ENCODE measurements around the gene AVEN.

The AVEN gene

DNA sequence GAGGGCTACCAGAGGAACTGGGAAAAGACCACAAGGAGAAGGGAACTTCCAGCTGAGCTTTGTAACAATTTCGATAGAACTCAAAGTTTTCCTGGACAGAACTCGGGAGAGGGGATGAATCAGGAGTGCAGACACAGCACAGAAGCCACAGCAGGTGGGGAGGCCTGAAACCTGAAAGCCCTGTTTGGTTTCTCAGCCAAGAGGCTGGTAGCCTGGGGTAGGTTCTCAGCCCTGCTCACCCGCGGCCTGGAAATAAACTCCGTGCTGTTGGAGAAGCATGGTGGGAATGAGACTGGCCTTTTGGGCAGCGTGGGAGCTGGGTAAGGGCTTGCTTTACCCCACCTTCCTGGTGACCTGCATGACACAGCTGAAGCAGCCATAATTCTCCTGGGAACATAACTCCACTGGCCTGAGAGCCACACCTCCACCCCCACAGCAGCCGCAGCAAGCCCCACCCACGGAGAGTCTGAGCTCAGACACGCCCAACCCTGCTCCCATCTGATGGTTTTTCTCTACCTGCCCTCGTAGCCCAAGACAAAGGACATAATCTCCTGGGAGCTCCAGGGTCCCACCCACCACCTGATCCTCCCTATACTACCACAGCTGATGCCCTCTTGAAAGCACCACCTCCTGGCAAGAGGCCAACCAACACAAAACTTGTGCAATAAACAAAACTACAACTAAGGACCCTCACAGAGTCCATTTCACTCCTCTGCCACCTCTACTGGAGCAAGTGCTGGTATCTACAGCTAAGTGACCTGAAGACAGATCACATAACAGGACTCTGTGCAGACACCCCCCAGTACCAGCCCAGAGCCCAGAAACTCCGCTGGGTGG is 123.2 kb downstream of the AVEN start:
- TF ChIP-seq, protein P1, sequence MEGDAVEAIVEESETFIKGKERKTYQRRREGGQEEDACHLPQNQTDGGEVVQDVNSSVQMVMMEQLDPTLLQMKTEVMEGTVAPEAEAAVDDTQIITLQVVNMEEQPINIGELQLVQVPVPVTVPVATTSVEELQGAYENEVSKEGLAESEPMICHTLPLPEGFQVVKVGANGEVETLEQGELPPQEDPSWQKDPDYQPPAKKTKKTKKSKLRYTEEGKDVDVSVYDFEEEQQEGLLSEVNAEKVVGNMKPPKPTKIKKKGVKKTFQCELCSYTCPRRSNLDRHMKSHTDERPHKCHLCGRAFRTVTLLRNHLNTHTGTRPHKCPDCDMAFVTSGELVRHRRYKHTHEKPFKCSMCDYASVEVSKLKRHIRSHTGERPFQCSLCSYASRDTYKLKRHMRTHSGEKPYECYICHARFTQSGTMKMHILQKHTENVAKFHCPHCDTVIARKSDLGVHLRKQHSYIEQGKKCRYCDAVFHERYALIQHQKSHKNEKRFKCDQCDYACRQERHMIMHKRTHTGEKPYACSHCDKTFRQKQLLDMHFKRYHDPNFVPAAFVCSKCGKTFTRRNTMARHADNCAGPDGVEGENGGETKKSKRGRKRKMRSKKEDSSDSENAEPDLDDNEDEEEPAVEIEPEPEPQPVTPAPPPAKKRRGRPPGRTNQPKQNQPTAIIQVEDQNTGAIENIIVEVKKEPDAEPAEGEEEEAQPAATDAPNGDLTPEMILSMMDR (IDR thresholded peaks at IDR 0.05): no peak
- TF ChIP-seq ZFX (IDR thresholded peaks at IDR 0.05; ENCODE audit: borderline replicate concordance): no peak
- 0 out of 2 replicates have a peak overlapping the region, but pooled peaks have one; percentile 34 for H3K27ac ChIP-seq

DNA sequence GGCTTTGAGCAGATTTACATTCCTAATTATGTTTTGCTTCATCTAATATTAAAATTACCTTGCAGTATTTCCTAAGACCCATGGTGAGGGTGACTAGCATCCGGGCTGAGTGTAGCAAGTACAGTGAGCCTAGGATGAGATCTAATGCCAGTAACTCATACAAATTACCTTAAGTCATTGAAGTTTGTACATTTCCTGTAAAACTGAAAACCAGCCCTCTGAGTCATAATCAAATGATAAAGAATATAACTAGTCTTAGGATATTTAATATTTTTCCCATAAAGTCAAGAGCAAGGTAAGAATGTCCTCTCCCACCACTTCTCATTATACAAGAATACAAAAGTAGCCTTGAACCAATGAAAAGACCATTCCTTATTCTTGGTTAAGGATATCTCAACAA is 125.5 kb downstream of the AVEN start:
- H3K27ac ChIP-seq: no peak overlapping the region
- no peak for TF ChIP-seq ZFX (IDR thresholded peaks at IDR 0.05; ENCODE audit: borderline replicate concordance)
- TF ChIP-seq, protein P1 (IDR thresholded peaks at IDR 0.05): no peak

DNA sequence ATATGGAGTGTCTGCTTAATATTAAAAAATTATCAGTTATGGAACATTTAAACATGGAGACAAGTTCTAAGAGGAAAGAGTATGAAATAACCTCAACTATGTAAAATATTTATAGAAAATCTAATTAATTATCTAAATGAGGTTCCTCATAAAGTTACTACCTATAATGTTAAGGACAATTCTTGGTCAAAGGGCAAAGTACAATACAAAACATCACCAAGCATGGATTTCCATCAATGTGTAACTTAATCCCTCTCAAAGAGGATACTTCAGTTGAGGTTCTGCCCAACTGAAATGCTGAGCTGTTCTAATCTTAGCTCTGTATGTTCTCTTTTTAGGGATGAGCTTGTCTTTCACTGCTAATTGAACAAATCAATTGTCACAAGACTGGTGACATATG is 126.7 kb downstream of the AVEN start:
- TF ChIP-seq, protein P1 (IDR thresholded peaks at IDR 0.05): no peak
- no peak for TF ChIP-seq ZFX (IDR thresholded peaks at IDR 0.05; ENCODE audit: borderline replicate concordance)
- H3K27ac ChIP-seq: no peak overlapping the region

DNA sequence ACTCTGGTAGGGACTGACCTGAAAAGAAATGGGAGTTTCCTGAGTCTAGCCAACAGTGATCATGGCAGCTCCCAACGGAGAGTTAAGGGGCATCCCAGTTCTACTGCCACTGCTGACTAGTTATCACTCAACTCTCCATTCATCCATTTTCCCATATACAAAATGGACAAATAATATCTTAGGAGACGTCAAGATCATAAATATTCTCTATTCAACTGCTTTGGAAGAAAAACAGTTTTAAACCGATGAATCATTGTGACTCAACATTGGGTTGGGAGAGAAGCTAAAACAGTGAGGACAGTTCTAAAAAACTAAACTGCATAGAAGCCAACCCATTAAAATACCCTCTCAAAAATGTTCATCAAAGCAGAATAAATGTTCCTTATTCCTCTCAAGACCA is 128.3 kb downstream of the AVEN start:
- TF ChIP-seq, protein P1 (IDR thresholded peaks at IDR 0.05): no peak
- no peak for TF ChIP-seq ZFX (IDR thresholded peaks at IDR 0.05; ENCODE audit: borderline replicate concordance)
- H3K27ac ChIP-seq: no peak overlapping the region

DNA sequence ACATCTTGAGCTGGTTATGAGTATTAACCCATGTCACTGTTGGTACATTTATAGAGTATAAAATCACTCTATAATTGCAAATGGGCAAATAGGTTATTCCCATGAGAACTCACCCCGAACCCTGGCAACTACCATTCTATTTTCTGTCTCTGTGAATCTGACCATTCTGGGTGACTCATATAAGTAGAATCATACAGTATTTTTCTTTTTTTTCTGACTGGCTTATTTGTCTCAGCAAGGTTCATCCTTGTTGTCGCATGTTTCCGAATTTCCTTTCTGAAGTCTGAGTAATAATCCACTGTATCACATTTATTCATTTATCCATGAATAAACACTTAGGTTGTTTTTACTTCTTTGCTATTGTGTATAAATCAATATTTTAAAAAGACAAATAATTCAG is 130.6 kb downstream of the AVEN start:
- TF ChIP-seq, protein P1 (IDR thresholded peaks at IDR 0.05): no peak
- no peak for TF ChIP-seq ZFX (IDR thresholded peaks at IDR 0.05; ENCODE audit: borderline replicate concordance)
- H3K27ac ChIP-seq: no peak overlapping the region

DNA sequence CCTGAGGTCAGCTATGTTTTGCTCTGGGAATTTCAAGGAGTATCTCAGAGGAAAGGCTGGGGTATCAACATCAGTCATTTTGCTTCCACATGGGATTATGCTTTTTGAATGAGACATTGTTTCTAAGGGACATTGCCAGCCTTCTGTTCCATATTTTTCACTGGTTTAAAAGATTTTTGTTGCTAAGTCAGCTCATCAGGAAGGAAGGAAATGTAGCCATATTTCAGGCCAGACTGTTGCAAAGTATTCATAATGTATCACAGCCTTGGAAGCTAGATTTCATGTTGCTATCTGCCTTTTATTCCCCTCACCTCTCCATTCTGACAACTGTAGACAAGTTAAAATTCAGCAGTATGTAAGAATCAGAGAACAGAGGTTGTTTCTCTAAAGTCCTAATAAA is 131.7 kb downstream of the AVEN start:
- H3K27ac ChIP-seq: no peak overlapping the region
- TF ChIP-seq, protein P1 (IDR thresholded peaks at IDR 0.05): no peak
- no peak for TF ChIP-seq ZFX (IDR thresholded peaks at IDR 0.05; ENCODE audit: borderline replicate concordance)

DNA sequence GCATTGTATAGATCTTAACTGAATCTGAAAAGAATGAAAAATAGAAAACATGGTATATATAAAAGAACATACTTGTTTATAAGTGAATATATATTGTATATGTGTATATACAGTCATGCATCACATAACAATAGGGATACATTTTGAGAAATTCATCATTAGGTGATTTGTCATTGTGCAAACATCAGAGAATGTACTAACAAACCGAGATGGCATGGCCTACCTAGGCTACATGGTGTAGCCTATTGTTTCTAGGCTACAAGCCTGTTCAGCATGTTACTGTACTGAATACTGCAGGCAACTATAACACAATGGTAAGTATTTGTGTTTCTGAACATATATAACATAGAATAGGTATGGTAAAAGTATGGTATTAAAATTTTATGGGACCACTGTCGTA is 135.3 kb downstream of the AVEN start:
- no peak overlapping the region for H3K27ac ChIP-seq
- TF ChIP-seq ZFX (IDR thresholded peaks at IDR 0.05; ENCODE audit: borderline replicate concordance): no peak
- TF ChIP-seq, protein P1 (IDR thresholded peaks at IDR 0.05): no peak

Data from 22Rv1 (cell line).